Measurements from ENCODE around the gene MOK.

Gene MOK

GRCh38 chr14:102235275-102235897 lies 69.6 kb downstream of the MOK start:
- no peak for DNase-seq (ENCODE audit: extremely low read depth, insufficient read length)
- Histone ChIP-seq H3K4me3 (replicated peaks; ENCODE audit: low read depth, low read length) (no peak overlapping the region), H3K27me3 (replicated peaks; ENCODE audit: control insufficient read depth, insufficient read depth, low read length) (peaks cover 1% of the 10 kb centered on the region; the same call in 1 of the 2 replicates), H3K36me3 (ENCODE audit: control insufficient read depth, insufficient read depth, low read length) (no peaks in the 10 kb centered on the region)
- peak; percentile 92 for TF ChIP-seq CTCF (IDR thresholded peaks at IDR 0.05; ENCODE audit: insufficient read depth, low read length, poor library complexity, severe bottlenecking)

- TF ChIP-seq CTCF (IDR thresholded peaks at IDR 0.05; ENCODE audit: insufficient read depth, low read length, poor library complexity, severe bottlenecking): no peak
- DNase-seq (ENCODE audit: extremely low read depth, insufficient read length): no peak
- Histone ChIP-seq H3K4me3 (replicated peaks; ENCODE audit: low read depth, low read length) (no peak overlapping the region), H3K36me3 (ENCODE audit: control insufficient read depth, insufficient read depth, low read length) (no peaks in the 10 kb centered on the region), H3K27me3 (replicated peaks; ENCODE audit: control insufficient read depth, insufficient read depth, low read length) (peaks cover 1% of the 10 kb centered on the region; the same call in 1 of the 2 replicates)
These were observed 70.4 kb downstream of the MOK start for GRCh38 chr14:102234331-102235264.

- no peak for DNase-seq (ENCODE audit: extremely low read depth, insufficient read length)
- TF ChIP-seq CTCF (IDR thresholded peaks at IDR 0.05; ENCODE audit: insufficient read depth, low read length, poor library complexity, severe bottlenecking): no peak
- Histone ChIP-seq H3K36me3 (ENCODE audit: control insufficient read depth, insufficient read depth, low read length) (no peaks in the 10 kb centered on the region), H3K27me3 (replicated peaks; ENCODE audit: control insufficient read depth, insufficient read depth, low read length) (peaks cover 1% of the 10 kb centered on the region; the same call in 1 of the 2 replicates), H3K4me3 (replicated peaks; ENCODE audit: low read depth, low read length) (no peak overlapping the region)
These were observed 71.9 kb downstream of the MOK start for GRCh38 chr14:102233081-102233480.

GRCh38 chr14:102232348-102232625 lies 72.7 kb downstream of the MOK start:
- no peak for DNase-seq (ENCODE audit: extremely low read depth, insufficient read length)

More at GRCh38 chr14:102232348-102232625, 72.7 kb downstream of the MOK start:
- TF ChIP-seq CTCF (IDR thresholded peaks at IDR 0.05; ENCODE audit: insufficient read depth, low read length, poor library complexity, severe bottlenecking): no peak
- Histone ChIP-seq H3K27me3 (replicated peaks; ENCODE audit: control insufficient read depth, insufficient read depth, low read length) (peaks cover 1% of the 10 kb centered on the region; the same call in 1 of the 2 replicates), H3K4me3 (replicated peaks; ENCODE audit: low read depth, low read length) (no peak overlapping the region), H3K36me3 (ENCODE audit: control insufficient read depth, insufficient read depth, low read length) (no peaks in the 10 kb centered on the region)

All from GM06990 (cell line).